ENCODE measurements around the gene U2AF1L4. TPM values are rescaled to one million over a fixed set of nuclear protein-coding genes. Genes with fewer than 3 reads are reported as not detected.
A peak's percentile ranks its signal among the peaks of the same experiment; 100 is the strongest.
"Not testable (repeated sequence)": the region's sequence is repeated elsewhere in the genome, so short reads cannot be mapped to it uniquely, and the experiment has no call there.

U2AF1L4 gene
- total and polyA plus RNA-seq, 7 donors: 12.3 to 28.7 (median 18.7) TPM

DNA sequence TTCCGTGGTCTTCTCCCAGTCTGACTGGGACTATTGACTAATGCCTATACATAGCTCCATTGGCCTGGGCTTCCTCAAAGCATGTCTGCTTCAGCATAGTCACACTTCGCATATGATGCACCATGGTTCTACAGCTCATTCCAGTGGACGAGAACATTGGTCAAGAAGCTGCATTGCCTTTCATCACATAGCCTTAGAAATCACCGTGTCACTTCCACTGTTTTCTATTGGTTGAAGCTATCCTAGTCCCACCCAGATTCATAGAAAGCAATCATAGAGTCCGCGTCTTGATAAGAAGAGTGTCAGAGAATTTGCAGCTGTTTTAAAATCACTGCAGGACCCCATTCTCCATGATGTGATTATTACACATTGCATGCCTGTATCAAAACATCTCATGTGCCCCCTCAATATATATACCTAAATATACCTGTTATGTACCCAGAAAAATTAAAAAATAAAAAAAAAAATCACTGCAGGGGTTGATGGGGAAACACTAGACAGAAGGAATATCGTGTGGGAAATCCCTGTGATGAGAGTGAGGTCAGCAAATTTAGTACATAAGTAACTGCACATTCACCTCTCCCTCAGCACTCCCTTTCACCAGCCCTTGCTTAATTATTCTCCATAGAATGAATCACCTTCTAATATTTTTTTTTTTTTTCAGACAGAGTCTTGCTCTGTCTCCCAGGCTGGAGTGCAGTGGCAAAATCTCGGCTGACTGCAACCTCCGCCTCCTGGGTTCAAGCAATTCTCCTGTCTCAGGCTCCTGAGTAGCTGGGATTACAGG, 28.0 kb upstream of the U2AF1L4 start:
- 45 to 59% (median 49%) methylated on average over 9 of the region's 9 CpGs for WGBS, 3 donors
- intact Hi-C loops (cut with DNase I): no loop called here
- Histone ChIP-seq H3K4me3 (no peak overlapping the region), H3K4me1 (peaks cover 7% of the 10 kb centered on the region), H3K9me3 (no peaks in the 10 kb centered on the region), H3K27ac (no peak overlapping the region), H3K36me3 (ENCODE audit: insufficient read depth in 1 of 2, low read depth in 1 of 2) (no peaks in the 10 kb centered on the region), H3K27me3 (ENCODE audit: insufficient read depth in 3 of 3, low read length in 2 of 3) (no peaks in the 10 kb centered on the region)
- TF ChIP-seq, protein P1, sequence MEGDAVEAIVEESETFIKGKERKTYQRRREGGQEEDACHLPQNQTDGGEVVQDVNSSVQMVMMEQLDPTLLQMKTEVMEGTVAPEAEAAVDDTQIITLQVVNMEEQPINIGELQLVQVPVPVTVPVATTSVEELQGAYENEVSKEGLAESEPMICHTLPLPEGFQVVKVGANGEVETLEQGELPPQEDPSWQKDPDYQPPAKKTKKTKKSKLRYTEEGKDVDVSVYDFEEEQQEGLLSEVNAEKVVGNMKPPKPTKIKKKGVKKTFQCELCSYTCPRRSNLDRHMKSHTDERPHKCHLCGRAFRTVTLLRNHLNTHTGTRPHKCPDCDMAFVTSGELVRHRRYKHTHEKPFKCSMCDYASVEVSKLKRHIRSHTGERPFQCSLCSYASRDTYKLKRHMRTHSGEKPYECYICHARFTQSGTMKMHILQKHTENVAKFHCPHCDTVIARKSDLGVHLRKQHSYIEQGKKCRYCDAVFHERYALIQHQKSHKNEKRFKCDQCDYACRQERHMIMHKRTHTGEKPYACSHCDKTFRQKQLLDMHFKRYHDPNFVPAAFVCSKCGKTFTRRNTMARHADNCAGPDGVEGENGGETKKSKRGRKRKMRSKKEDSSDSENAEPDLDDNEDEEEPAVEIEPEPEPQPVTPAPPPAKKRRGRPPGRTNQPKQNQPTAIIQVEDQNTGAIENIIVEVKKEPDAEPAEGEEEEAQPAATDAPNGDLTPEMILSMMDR (IDR thresholded peaks at IDR 0.05): no peak
- ATAC-seq (no peak), DNase-seq (no peak)

DNA sequence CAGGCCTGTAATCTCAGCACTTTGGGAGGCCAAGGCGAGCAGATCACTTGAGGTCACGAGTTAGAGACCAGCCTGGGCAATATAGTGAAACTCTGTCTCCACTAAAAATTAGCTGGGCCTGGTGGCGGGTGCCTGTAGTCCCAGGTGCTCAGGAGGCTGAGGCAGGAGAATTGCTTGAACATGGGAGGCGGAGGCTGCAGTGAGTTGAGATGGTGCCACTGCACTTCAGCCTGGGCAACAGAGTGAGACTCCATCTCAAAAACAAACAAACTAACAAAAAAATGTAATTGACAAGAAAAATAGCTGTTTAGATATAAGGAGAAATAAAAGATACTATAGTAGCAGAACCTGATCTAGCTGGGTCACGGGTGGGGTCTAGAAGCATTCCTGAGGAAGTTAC, 27.1 kb upstream of the U2AF1L4 start:
- H3K36me3 ChIP-seq (ENCODE audit: insufficient read depth in 1 of 2, low read depth in 1 of 2); H3K4me3 ChIP-seq; intact Hi-C loops (cut with DNase I); DNase-seq; H3K9me3 ChIP-seq; H3K4me1 ChIP-seq; H3K27ac ChIP-seq; ATAC-seq; H3K27me3 ChIP-seq (ENCODE audit: insufficient read depth in 3 of 3, low read length in 2 of 3): not testable (repeated sequence)
- 91 to 95% (median 94%) methylated on average over 5 of the region's 5 CpGs for WGBS, 3 donors

DNA sequence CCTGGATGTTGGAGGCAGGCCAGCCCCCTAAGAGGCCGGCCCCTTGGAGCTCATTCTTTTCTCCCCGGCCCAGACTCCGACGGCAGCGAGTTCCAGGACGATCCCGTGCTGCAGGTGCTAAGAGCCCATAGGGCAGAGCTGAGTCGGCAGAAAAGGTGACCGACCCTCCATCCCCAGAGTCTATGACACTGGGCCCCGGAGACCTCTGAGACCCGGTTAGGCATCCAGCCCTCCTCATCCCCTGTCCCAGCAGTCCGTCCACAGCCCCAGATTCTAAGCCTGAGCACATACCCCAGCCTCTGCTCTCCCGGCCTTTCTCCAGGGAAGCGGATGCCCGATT, 22.8 kb upstream of the U2AF1L4 start:
- Histone ChIP-seq H3K27me3 (ENCODE audit: insufficient read depth in 3 of 3, low read length in 2 of 3) (no peaks in the 10 kb centered on the region), H3K9me3 (no peaks in the 10 kb centered on the region), H3K4me1 (no peaks in the 10 kb centered on the region), H3K4me3 (no peak overlapping the region), H3K36me3 (ENCODE audit: insufficient read depth in 1 of 2, low read depth in 1 of 2) (peaks cover 0 to 27% of the 10 kb centered on the region in 2 donors), H3K27ac (no peak overlapping the region)
- DNase-seq (no peak), ATAC-seq (peak in 1 of 4 donors; percentile 4)
- WGBS, 3 donors: 69 to 71% (median 69%) methylated on average over 15 of the region's 15 CpGs
- TF ChIP-seq, protein P1 (IDR thresholded peaks at IDR 0.05): no peak
- intact Hi-C loops (cut with DNase I): no loop called here

DNA sequence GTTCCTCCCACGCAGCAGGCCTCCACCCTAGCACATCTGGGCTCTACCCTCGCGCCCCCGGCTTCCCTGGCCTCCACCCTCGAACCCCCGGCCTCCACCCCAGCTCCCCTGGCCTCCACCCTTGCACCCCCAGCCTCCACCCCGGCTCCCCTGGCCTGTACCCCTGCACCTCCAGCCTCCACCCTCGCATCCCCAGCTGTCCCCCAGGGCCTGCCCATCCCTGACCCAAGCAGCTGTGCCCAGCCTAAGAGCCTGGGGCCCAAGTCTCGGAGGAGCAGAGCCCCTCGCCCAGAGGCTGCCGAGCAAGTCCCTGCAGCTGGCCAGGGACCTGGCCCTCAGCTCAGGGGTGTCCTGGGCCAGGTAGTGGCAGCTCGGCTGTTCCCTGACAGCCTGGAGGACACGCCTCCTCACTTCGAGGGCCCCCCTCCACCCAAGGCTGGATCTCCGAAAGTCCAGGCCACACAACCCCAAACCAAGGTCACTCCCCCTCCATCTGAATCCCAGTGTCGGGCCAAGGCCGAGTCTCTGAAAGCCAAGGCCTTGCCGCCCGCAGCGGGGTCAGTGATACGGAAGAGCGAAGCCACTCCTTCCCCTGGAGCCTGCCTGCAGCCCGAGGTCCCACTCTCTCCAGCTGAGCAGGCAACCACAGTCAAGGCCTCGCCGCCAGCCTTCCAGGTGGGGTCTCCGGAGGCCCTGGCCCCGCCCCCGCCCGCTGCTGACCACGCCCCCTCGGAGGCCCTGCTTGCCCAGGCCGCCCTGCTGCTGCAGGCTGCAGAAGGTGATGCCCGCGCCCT, 22.3 kb upstream of the U2AF1L4 start:
- intact Hi-C loops (cut with DNase I): no loop called here
- WGBS, 3 donors: 69 to 71% (median 70%) methylated on average over 33 to 34 of the region's 34 CpGs
- H3K27ac ChIP-seq: no peak overlapping the region
- H3K27me3 ChIP-seq (ENCODE audit: insufficient read depth in 3 of 3, low read length in 2 of 3): no peaks in the 10 kb centered on the region
- no peak overlapping the region for H3K4me3 ChIP-seq
- ATAC-seq: peak in 3 of 4 donors; percentile 13 to 25 (median 22)
- no peaks in the 10 kb centered on the region for H3K9me3 ChIP-seq
- H3K36me3 ChIP-seq (ENCODE audit: insufficient read depth in 1 of 2, low read depth in 1 of 2): peaks cover 0 to 30% of the 10 kb centered on the region in 2 donors
- TF ChIP-seq, protein P1 (IDR thresholded peaks at IDR 0.05): no peak
- H3K4me1 ChIP-seq: no peaks in the 10 kb centered on the region
- peak in 1 of 2 donors; percentile 14 for DNase-seq

DNA sequence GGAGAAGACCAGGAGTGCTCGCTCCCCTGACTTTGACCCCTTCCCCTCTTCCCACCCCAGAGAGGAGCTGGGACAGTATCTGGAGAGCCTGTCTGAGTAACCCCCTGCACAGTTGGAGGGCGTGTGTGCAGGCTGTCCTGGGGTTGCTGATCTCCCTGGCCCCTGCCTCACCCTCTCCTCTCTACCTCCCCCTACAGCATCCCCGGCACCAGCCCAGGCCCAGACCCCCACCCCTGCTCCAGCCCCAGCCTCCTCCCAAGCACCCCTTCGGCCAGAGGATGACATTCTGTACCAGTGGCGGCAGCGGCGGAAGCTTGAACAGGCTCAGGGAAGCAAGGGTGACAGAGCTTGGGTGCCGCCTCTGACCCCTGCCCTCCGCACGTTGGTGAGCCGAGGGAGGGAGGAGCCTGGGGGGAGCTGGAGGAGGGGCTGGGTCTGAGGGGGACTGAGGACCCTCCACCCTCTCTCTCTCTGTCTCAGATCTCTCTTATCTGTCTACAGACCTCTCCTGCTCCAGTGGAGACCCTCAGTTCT, 21.4 kb upstream of the U2AF1L4 start:
- H3K4me1 ChIP-seq: no peaks in the 10 kb centered on the region
- H3K27ac ChIP-seq: no peak overlapping the region
- intact Hi-C loops (cut with DNase I): no loop called here
- TF ChIP-seq, protein P1 (IDR thresholded peaks at IDR 0.05): no peak
- H3K4me3 ChIP-seq: no peak overlapping the region
- ATAC-seq (peak in 1 of 4 donors; percentile 14), DNase-seq (peak in 1 of 2 donors; percentile 11)
- no peaks in the 10 kb centered on the region for H3K27me3 ChIP-seq (ENCODE audit: insufficient read depth in 3 of 3, low read length in 2 of 3)
- no peaks in the 10 kb centered on the region for H3K9me3 ChIP-seq
- WGBS, 3 donors: 85 to 88% (median 87%) methylated on average over 10 to 11 of the region's 11 CpGs
- H3K36me3 ChIP-seq (ENCODE audit: insufficient read depth in 1 of 2, low read depth in 1 of 2): peaks cover 3 to 35% of the 10 kb centered on the region in 2 donors
